Epithelial cell of proximal tubule (primary cell): Measurements from ENCODE around the gene TPCN1. TPM values are rescaled to one million over a fixed set of nuclear protein-coding genes. Genes with fewer than 3 reads are reported as not detected.

ENCODE experiments used
- DNase-seq: peaks from one replicate; pipeline ENCODE4 v3.0.0-alpha.2; 2011; ENCODE audit warnings: low read depth
- H3K4me3 ChIP-seq: 2 replicates; pipeline ENCODE4 v1.5.1; 2011; ENCODE audit warnings: low read depth, mild to moderate bottlenecking, low read length
- total RNA-seq: library from RNA; depleted of rRNA; stranded (reverse); fragments of >200 nt; gene quantifications from 2 replicates; pipeline ENCODE4 v1.2.3, GENCODE V29; 2015
- TF ChIP-seq, protein P1 (sequence below): conservative IDR thresholded peaks from 2 replicates; pipeline ENCODE4 v1.5.1; 2012; ENCODE audit warnings: low read depth, mild to moderate bottlenecking, low read length

TPCN1 gene
- total RNA-seq, 1 donor from 2014 or later: 32.0 TPM

DNA sequence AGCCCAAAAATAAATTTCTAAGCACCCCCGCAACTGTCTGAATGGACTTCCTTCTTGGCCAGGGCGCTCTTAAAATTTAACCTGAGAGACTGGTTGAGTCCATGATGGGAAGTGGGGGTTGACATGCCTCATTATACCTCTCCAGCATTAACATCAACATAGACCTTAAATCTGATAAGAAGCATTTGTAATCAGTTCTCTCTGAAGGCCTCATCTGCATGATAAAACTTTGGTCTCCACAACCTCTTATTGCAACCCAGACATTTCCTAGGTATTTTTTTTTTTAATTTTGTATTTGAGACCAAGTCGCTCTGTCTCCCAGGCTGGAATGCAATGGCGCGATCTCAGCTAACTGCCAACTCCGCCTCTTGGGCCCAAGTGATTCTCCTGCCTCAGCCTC, 124.1 kb downstream of the TPCN1 start:
- no peak for DNase-seq
- TF ChIP-seq, protein P1, sequence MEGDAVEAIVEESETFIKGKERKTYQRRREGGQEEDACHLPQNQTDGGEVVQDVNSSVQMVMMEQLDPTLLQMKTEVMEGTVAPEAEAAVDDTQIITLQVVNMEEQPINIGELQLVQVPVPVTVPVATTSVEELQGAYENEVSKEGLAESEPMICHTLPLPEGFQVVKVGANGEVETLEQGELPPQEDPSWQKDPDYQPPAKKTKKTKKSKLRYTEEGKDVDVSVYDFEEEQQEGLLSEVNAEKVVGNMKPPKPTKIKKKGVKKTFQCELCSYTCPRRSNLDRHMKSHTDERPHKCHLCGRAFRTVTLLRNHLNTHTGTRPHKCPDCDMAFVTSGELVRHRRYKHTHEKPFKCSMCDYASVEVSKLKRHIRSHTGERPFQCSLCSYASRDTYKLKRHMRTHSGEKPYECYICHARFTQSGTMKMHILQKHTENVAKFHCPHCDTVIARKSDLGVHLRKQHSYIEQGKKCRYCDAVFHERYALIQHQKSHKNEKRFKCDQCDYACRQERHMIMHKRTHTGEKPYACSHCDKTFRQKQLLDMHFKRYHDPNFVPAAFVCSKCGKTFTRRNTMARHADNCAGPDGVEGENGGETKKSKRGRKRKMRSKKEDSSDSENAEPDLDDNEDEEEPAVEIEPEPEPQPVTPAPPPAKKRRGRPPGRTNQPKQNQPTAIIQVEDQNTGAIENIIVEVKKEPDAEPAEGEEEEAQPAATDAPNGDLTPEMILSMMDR: no peak
- no peak overlapping the region for H3K4me3 ChIP-seq

DNA sequence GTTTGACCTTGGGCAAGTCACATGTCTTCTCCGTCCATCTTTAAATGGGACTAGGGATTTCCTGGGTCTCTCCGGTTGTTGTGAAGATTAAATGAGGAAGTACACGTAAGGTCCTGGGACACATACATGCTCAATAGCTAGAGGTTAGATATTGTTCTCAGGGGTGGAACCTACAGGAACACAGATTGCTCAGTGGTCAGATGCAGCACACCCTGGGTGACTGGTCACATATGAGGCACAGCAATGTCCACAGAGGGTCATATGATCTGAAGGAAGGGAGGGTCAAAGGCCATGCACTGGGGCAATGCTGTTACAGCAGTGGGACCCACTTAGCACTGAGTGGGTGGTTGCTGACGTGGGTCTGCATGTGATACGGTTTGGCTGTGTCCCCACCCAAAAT, 125.1 kb downstream of the TPCN1 start:
- no peak for DNase-seq
- H3K4me3 ChIP-seq: no peak overlapping the region
- TF ChIP-seq, protein P1: no peak

DNA sequence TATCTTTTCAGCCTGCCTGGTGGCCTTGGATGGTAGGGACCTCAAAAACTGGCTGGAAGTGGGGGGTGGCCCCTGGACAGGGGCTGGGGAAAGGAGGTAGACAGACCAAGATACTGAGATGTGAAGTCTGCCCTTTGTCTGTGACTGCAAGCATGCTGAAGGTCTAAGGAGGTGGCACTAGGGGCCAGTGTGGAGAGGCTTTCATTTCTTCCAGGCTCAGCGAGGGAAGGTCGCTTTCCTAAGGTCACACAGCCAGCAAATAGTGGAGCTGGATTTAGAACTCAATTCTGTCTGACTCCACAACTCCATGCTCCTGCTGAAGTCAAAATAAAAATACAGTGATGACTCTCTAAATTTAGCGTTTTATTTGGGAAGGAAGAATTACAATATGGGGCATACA, 125.8 kb downstream of the TPCN1 start:
- TF ChIP-seq, protein P1: no peak
- no peak for DNase-seq
- no peak overlapping the region for H3K4me3 ChIP-seq

DNA sequence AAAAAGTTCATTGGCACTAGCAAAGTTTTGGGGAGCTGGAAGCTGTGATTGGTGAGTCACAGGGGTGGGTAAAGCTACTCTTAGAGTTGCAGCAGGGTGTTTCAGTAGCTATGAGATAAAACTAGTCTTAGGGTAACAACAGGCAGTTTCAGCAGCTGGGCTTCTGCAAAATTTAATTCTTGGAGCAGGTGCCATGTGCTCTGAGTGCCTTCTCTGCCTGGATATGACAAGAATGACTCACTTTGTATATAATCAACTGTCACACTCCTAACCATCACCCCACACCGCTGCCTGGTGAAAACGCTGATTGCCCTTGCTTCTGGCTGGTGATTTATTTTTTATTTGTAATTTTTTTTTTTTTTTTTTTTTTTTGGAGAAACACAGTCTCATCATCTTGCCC, 126.6 kb downstream of the TPCN1 start:
- TF ChIP-seq, protein P1: no peak
- H3K4me3 ChIP-seq: no peak overlapping the region
- no peak for DNase-seq

Other genes with a start within 250 kb of the TPCN1 start
- 2.5 TPM in 1 of 2 replicates, not detected in the other for gene OAS2, start 242.9 kb upstream of the TPCN1 start, total RNA-seq
- gene DTX1, start 164.7 kb upstream of the TPCN1 start, total RNA-seq: not detected in 2 replicates
- 2.0 and 2.1 TPM in 2 replicates for gene RASAL1, start 85.7 kb upstream of the TPCN1 start, total RNA-seq
- gene CFAP73, start 71.7 kb upstream of the TPCN1 start, total RNA-seq: not detected in 2 replicates
- gene DDX54, start 36.0 kb upstream of the TPCN1 start, total RNA-seq: 97.7 and 112 TPM in 2 replicates
- gene RITA1, start 35.7 kb upstream of the TPCN1 start, total RNA-seq: 26.6 and 37.1 TPM in 2 replicates
- gene SLC8B1, start 113.6 kb downstream of the TPCN1 start, total RNA-seq: 26.0 and 26.6 TPM in 2 replicates
- gene PLBD2, start 137.1 kb downstream of the TPCN1 start, total RNA-seq: 15.6 and 20.1 TPM in 2 replicates
- gene SDS, start 182.4 kb downstream of the TPCN1 start, total RNA-seq: not detected in 2 replicates
- gene SDSL, start 200.9 kb downstream of the TPCN1 start, total RNA-seq: 6.3 and 11.8 TPM in 2 replicates